GM10266 (cell line): ENCODE results near the gene CCDC14.
A peak's percentile ranks its signal among the peaks of the same experiment; 100 is the strongest.
"Not testable (repeated sequence)": the region's sequence is repeated elsewhere in the genome, so short reads cannot be mapped to it uniquely, and the experiment has no call there.

Experiments
- DNase-seq: peaks from one replicate; pipeline ENCODE4 v3.0.0; 2012; ENCODE audit errors: extremely low spot score
- CTCF ChIP-seq: IDR thresholded peaks from 2 replicates; pipeline ENCODE4 v1.5.1; 2012; ENCODE audit warnings: mild to moderate bottlenecking, low read depth; ENCODE audit not compliant: control insufficient read depth, insufficient read depth; ENCODE audit errors: missing control alignments

Gene CCDC14

GRCh38 chr3:123960781-123961507 is at the start of gene CCDC14:
Gene CCDC14, minus strand, starts transcription at chr3:123961229. Its CDS starts 56 bp downstream, at chr3:123961173.
- no peak for TF ChIP-seq CTCF
- peak; percentile 55 for DNase-seq

GRCh38 chr3:124008321-124008720 is 47.3 kb upstream of the CCDC14 start:
- not testable (repeated sequence) for DNase-seq

- peak; percentile 11 for DNase-seq
- no peak for TF ChIP-seq CTCF
Observed at GRCh38 chr3:124007186-124007585, 46.2 kb upstream of the CCDC14 start.

- DNase-seq = not testable (repeated sequence)
Observed at GRCh38 chr3:124002405-124003079, 41.5 kb upstream of the CCDC14 start.

GRCh38 chr3:124001366-124001765 is 40.3 kb upstream of the CCDC14 start:
- DNase-seq = not testable (repeated sequence)

GRCh38 chr3:123997543-123997942 is 36.5 kb upstream of the CCDC14 start:
- no peak for TF ChIP-seq CTCF
- DNase-seq = no peak

- no peak for DNase-seq
- no peak for TF ChIP-seq CTCF
Observed at GRCh38 chr3:123993818-123994217, 32.8 kb upstream of the CCDC14 start.

- not testable (repeated sequence) for DNase-seq
Observed at GRCh38 chr3:123991730-123992588, 30.9 kb upstream of the CCDC14 start, which contains the start of gene ROPN1. Gene ROPN1, minus strand, starts transcription at chr3:123992124. Its CDS starts 11,643 bp downstream, at chr3:123980481.

GRCh38 chr3:123986427-123986826 is 25.4 kb upstream of the CCDC14 start:
- DNase-seq = no peak
- TF ChIP-seq CTCF = no peak
